A549 (cell line): Measurements from ENCODE around the gene USP34. TPM values are rescaled to one million over a fixed set of nuclear protein-coding genes. Genes with fewer than 3 reads are reported as not detected.

Experiments used
- ATAC-seq, 2 experiments: fragments of 200-7000 bp in 1 of 2; fragments of >200 bp in 1 of 2; cut with Nextera tagmentation in 1 of 2; cut with Tn5 transposase in 1 of 2; 3 replicates each; pipeline versions ENCODE4 v1.8.0 to v1.9.1; 2018 to 2020; ENCODE audit warnings: mild to moderate bottlenecking in 1 of 2, moderate library complexity in 1 of 2
- CTCF ChIA-PET: fragments of 300-600 bp; sonication (Branson Sonifier 250); formaldehyde crosslinking; extraction: SDS; loops from one replicate; lab custom pipeline; 2021; ENCODE audit warnings: antibody characterized with exemption, inconsistent platforms; lab: Yijun Ruan, JAX
- POLR2A ChIA-PET: fragments of 350-600 bp; formaldehyde crosslinking; extraction: SDS; loops from one replicate; lab custom pipeline; 2021; ENCODE audit warnings: antibody characterized with exemption, inconsistent platforms; lab: Yijun Ruan, JAX
- DNase-seq, 2 experiments: peaks; one replicate each; pipeline versions ENCODE4 v3.0.0 to v3.0.0-alpha.2; 2011 to 2016; ENCODE audit warnings: low read depth in 1 of 2, low spot score in 1 of 2
- FAIRE-seq: peaks from 2 replicates; lab custom pipeline; 2011; peaks lifted over from hg19 to GRCh38; lab: Jason Lieb, UNC
- H3K27ac ChIP-seq, 2 experiments: fragments of >200 bp; sonication (Bioruptor Twin); formaldehyde crosslinking; 3 replicates each; pipeline ENCODE4 v1.5.1; 2016 to 2017
- H3K4me1 ChIP-seq: fragments of >200 bp; sonication (Bioruptor Twin); formaldehyde crosslinking; 3 replicates; pipeline ENCODE4 v1.6.1; 2016
- H3K4me2 ChIP-seq: fragments of >200 bp; sonication (Bioruptor Twin); formaldehyde crosslinking; 3 replicates; pipeline ENCODE4 v1.6.1; 2016
- H3K4me3 ChIP-seq: fragments of >200 bp; sonication (Bioruptor Twin); formaldehyde crosslinking; 3 replicates; pipeline ENCODE4 v1.5.1; 2016
- H3K9me3 ChIP-seq: fragments of >200 bp; sonication (Bioruptor Twin); formaldehyde crosslinking; 3 replicates; pipeline ENCODE4 v1.6.1; 2016
- CBX2 ChIP-seq: fragments of 200-600 bp; sonication (generic); IDR thresholded peaks from 2 replicates; pipeline ENCODE4 v1.6.1; 2016; ENCODE audit warnings: low read depth, mild to moderate bottlenecking, borderline replicate concordance
- CBX8 ChIP-seq: fragments of 200-600 bp; sonication (generic); IDR thresholded peaks from 2 replicates; pipeline ENCODE4 v1.6.1; 2016
- CEBPB ChIP-seq, 2 experiments: fragments of >200 bp in 1 of 2; sonication (Bioruptor Twin) in 1 of 2; formaldehyde crosslinking in 1 of 2; IDR thresholded peaks; 2 replicates each; pipeline ENCODE4 v1.6.1; 2012 to 2016
- CHD2 ChIP-seq: fragments of 150-350 bp; IDR thresholded peaks from 2 replicates; pipeline ENCODE4 v1.6.1; 2014; ENCODE audit warnings: low read length; ENCODE audit not compliant: partially characterized antibody
- EP300 ChIP-seq, 2 experiments: fragments of >200 bp; sonication (Bioruptor Twin); formaldehyde crosslinking; IDR thresholded peaks; 2 replicates in 1 of 2; 3 replicates in 1 of 2; pipeline ENCODE4 v1.6.1; 2016 to 2017
- ESRRA ChIP-seq: fragments of 150-350 bp; IDR thresholded peaks from 2 replicates; pipeline ENCODE4 v1.6.1; 2014; ENCODE audit warnings: mild to moderate bottlenecking, low read length, borderline replicate concordance
- FOSL2 ChIP-seq, 2 experiments: fragments of 450-650 bp in 1 of 2; fragments of >200 bp in 1 of 2; sonication (Bioruptor Twin) in 1 of 2; formaldehyde crosslinking; IDR thresholded peaks; 2 replicates each; pipeline versions ENCODE4 v1.5.0 to v1.6.1; 2016 to 2020; ENCODE audit warnings: mild to moderate bottlenecking in 1 of 2, moderate library complexity in 1 of 2
- FOXS1 ChIP-seq: fragments of 250-450 bp; sonication (Bioruptor Pico); IDR thresholded peaks from 2 replicates; pipeline ENCODE4 v1.5.0; 2020; ENCODE audit warnings: mild to moderate bottlenecking, moderate library complexity
- GATA3 ChIP-seq: IDR thresholded peaks from 2 replicates; pipeline ENCODE4 v1.6.1; 2012; ENCODE audit warnings: borderline replicate concordance
- HOXA7 ChIP-seq: fragments of 250-450 bp; sonication (Bioruptor Pico); IDR thresholded peaks from 2 replicates; pipeline ENCODE4 v1.5.0; 2020; ENCODE audit warnings: mild to moderate bottlenecking, moderate library complexity
- HOXB13 ChIP-seq: fragments of 250-450 bp; sonication (Bioruptor Pico); IDR thresholded peaks from 2 replicates; pipeline ENCODE4 v1.5.0; 2020; ENCODE audit warnings: low read depth, mild to moderate bottlenecking, moderate library complexity
- HOXB5 ChIP-seq: fragments of 250-450 bp; sonication (Bioruptor Pico); IDR thresholded peaks from 2 replicates; pipeline ENCODE4 v1.5.0; 2020; ENCODE audit warnings: mild to moderate bottlenecking, moderate library complexity
- KDM5A ChIP-seq: fragments of 200-600 bp; sonication (generic); IDR thresholded peaks from 2 replicates; pipeline ENCODE4 v1.6.1; 2016; ENCODE audit warnings: antibody characterized with exemption, mild to moderate bottlenecking
- MAZ ChIP-seq: fragments of 150-350 bp; IDR thresholded peaks from 2 replicates; pipeline ENCODE4 v1.6.1; 2014; ENCODE audit warnings: antibody characterized with exemption, low read depth, low read length, borderline replicate concordance
- MYC ChIP-seq: IDR thresholded peaks from 2 replicates; pipeline ENCODE4 v1.6.1; 2012; ENCODE audit warnings: mild to moderate bottlenecking, inconsistent platforms, low read length, improper control_type of control experiment, borderline replicate concordance
- NPAS2 ChIP-seq: fragments of 250-450 bp; sonication (Bioruptor Pico); IDR thresholded peaks from 2 replicates; pipeline ENCODE4 v1.8.0; 2022; ENCODE audit warnings: mild to moderate bottlenecking, moderate library complexity, borderline replicate concordance
- PHF8 ChIP-seq: fragments of 200-600 bp; sonication (generic); IDR thresholded peaks from 2 replicates; pipeline ENCODE4 v1.6.1; 2016; ENCODE audit warnings: low read depth, mild to moderate bottlenecking, antibody characterized with exemption, moderate library complexity, borderline replicate concordance
- RCOR1 ChIP-seq: fragments of 150-350 bp; IDR thresholded peaks from 2 replicates; pipeline ENCODE4 v1.6.1; 2014; ENCODE audit warnings: antibody characterized with exemption, low read length, low read depth
- SMC3 ChIP-seq: fragments of >200 bp; sonication (Bioruptor Twin); formaldehyde crosslinking; IDR thresholded peaks from 3 replicates; pipeline ENCODE4 v1.6.1; 2018; ENCODE audit warnings: inconsistent platforms
- TP53 ChIP-seq: fragments of 250-450 bp; sonication (Bioruptor Pico); IDR thresholded peaks from 2 replicates; pipeline ENCODE4 v1.5.0; 2021; ENCODE audit warnings: mild to moderate bottlenecking, moderate library complexity
- ZC3H11A ChIP-seq: fragments of 450-650 bp; IDR thresholded peaks from 2 replicates; pipeline ENCODE4 v1.6.1; 2014; ENCODE audit warnings: antibody characterized with exemption, mild to moderate bottlenecking
- ZSCAN20 ChIP-seq: fragments of 250-450 bp; sonication (Bioruptor Pico); IDR thresholded peaks from 2 replicates; pipeline ENCODE4 v1.8.0; 2022; ENCODE audit warnings: mild to moderate bottlenecking, moderate library complexity
- WGBS: methylation state at CpG from one replicate; pipeline ENCODE4 v1.1.6; 2017; ENCODE audit errors: missing lambda C conversion rate; 5-methylcytosine and 5-hydroxymethylcytosine counted together
- polyA plus RNA-seq, 4 experiments: library from polyadenylated mRNA; depleted of rRNA in 3 of 4; stranded (reverse); fragments of >200 nt; fragmentation: RNase III in 1 of 4; extraction: RNeasy Plus Mini Kit Qiagen cat#74134 plus additional on column Dnase treatment in 1 of 4; gene quantifications; 2 replicates in 3 of 4; 3 replicates in 1 of 4; pipeline ENCODE4 v1.2.3, GENCODE V29; 2011 to 2017
- TF ChIP-seq, protein P1 (sequence below): fragments of 250-450 bp; sonication (Bioruptor Pico); IDR thresholded peaks from 2 replicates; pipeline ENCODE4 v1.5.0; 2020; ENCODE audit warnings: low read depth, mild to moderate bottlenecking, moderate library complexity
- TF ChIP-seq, protein P2 (sequence below): IDR thresholded peaks from 2 replicates; pipeline ENCODE4 v1.6.1; 2012; ENCODE audit warnings: low read depth, borderline replicate concordance
- TF ChIP-seq, protein P3 (sequence below): fragments of 450-650 bp; IDR thresholded peaks from 2 replicates; pipeline ENCODE4 v1.6.1; 2014; ENCODE audit warnings: antibody characterized with exemption
- TF ChIP-seq, protein P4 (sequence below): fragments of >200 bp; sonication (Bioruptor Twin); formaldehyde crosslinking; IDR thresholded peaks from 3 replicates; pipeline ENCODE4 v1.6.1; 2016
- TF ChIP-seq, protein P5 (sequence below): fragments of 150-350 bp; IDR thresholded peaks from 2 replicates; pipeline ENCODE4 v1.6.1; 2014; ENCODE audit warnings: low read depth, mild to moderate bottlenecking, low read length

USP34 gene
- polyA plus RNA-seq, 2 of the 4 experiments (the other 2 are of a cell fraction), result 47.7 to 132 TPM

DNA sequence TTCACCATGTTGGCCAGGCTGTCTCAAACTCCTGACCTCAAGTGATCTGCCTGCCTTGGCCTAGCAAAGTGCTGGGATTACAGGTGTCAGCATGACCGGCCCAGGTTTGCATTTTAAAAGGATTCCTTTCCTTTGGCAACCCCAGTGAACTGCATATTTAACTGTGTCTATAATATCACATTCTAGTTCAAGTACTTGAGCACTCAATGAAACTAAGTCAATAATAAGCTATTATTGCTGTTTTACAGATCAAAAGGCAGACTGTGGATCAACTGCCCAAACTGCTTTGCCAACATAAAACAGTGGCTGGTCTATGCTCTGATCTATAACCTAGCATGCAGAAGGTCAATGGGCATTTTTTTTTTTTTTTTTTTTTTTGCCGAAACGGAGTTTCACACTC, 144.5 kb downstream of the USP34 start:
- 90% methylated on average over 3 of the region's 3 CpGs for WGBS
- POLR2A ChIA-PET, result interaction anchor here (0.7 kb wide), 1 partner anchor 16 kb away, joined by 3 read pairs; no protein-coding TSS in a partner anchor
- DNase-seq, result no peak
- no peak overlapping the region for H3K27ac ChIP-seq
- CTCF ChIA-PET, result interaction anchor here (1.1 kb wide), 1 partner anchor 10 kb away, joined by 5 read pairs; no protein-coding TSS in a partner anchor
- no peak; a peak in 1 of 6 replicates for ATAC-seq
- no peak overlapping the region for H3K4me3 ChIP-seq
- FAIRE-seq, result no peak
- H3K4me2 ChIP-seq, result no peak overlapping the region
- peaks cover 4% of the 10 kb centered on the region; the same call in 2 of the 3 replicates for H3K4me1 ChIP-seq
- no peaks in the 10 kb centered on the region for H3K9me3 ChIP-seq
- TF ChIP-seq NPAS2, result no peak
- TF ChIP-seq, protein P1, sequence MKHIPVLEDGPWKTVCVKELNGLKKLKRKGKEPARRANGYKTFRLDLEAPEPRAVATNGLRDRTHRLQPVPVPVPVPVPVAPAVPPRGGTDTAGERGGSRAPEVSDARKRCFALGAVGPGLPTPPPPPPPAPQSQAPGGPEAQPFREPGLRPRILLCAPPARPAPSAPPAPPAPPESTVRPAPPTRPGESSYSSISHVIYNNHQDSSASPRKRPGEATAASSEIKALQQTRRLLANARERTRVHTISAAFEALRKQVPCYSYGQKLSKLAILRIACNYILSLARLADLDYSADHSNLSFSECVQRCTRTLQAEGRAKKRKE (CRISPR knock-in tag), result no peak
- TF ChIP-seq SMC3, result no peak
- TF ChIP-seq FOSL2 (IDR thresholded peaks at IDR 0.05), result no peak
- TF ChIP-seq FOSL2 (CRISPR knock-in tag; IDR thresholded peaks at IDR 0.05), result no peak
- TF ChIP-seq KDM5A, result no peak
- TF ChIP-seq MYC, result no peak
- no peak for TF ChIP-seq ESRRA
- no peak for TF ChIP-seq FOXS1 (CRISPR knock-in tag)
- TF ChIP-seq RCOR1, result no peak
- TF ChIP-seq PHF8, result no peak
- TF ChIP-seq, protein P2, sequence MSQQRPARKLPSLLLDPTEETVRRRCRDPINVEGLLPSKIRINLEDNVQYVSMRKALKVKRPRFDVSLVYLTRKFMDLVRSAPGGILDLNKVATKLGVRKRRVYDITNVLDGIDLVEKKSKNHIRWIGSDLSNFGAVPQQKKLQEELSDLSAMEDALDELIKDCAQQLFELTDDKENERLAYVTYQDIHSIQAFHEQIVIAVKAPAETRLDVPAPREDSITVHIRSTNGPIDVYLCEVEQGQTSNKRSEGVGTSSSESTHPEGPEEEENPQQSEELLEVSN, result no peak
- no peak for TF ChIP-seq CBX2
- no peak for TF ChIP-seq TP53 (CRISPR knock-in tag)
- no peak for TF ChIP-seq EP300 (IDR thresholded peaks at IDR 0.05)
- no peak for TF ChIP-seq CEBPB (IDR thresholded peaks at IDR 0.05)
- TF ChIP-seq, protein P3, sequence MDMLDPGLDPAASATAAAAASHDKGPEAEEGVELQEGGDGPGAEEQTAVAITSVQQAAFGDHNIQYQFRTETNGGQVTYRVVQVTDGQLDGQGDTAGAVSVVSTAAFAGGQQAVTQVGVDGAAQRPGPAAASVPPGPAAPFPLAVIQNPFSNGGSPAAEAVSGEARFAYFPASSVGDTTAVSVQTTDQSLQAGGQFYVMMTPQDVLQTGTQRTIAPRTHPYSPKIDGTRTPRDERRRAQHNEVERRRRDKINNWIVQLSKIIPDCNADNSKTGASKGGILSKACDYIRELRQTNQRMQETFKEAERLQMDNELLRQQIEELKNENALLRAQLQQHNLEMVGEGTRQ, result no peak
- no peak for TF ChIP-seq HOXA7 (CRISPR knock-in tag)
- TF ChIP-seq CBX8, result no peak
- TF ChIP-seq, protein P4, sequence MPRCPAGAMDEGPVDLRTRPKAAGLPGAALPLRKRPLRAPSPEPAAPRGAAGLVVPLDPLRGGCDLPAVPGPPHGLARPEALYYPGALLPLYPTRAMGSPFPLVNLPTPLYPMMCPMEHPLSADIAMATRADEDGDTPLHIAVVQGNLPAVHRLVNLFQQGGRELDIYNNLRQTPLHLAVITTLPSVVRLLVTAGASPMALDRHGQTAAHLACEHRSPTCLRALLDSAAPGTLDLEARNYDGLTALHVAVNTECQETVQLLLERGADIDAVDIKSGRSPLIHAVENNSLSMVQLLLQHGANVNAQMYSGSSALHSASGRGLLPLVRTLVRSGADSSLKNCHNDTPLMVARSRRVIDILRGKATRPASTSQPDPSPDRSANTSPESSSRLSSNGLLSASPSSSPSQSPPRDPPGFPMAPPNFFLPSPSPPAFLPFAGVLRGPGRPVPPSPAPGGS, result no peak
- TF ChIP-seq HOXB5 (CRISPR knock-in tag), result no peak
- TF ChIP-seq, all 56 proteins: peak for 0

DNA sequence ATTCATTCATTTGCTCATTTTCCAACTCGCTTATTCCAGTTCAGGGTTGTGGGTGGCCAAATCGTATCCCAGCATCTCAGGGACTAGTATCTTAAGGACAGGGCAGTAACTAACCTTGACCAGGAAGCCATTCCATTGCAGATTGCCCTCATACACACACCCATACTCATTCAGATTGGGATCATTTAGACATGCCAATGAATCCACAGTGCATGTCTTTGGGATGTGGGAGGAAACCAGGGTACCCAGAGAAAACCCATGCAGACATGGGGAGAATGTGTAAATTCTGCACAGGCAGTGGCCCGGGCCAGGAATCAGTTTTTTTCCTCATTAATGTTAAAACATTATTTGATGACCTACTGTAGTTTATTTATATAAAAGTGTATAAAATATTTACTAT, 150.7 kb downstream of the USP34 start:
- TF ChIP-seq HOXB13 (CRISPR knock-in tag) (no peak), KDM5A (no peak), FOSL2 (IDR thresholded peaks at IDR 0.05) (no peak), FOSL2 (CRISPR knock-in tag; IDR thresholded peaks at IDR 0.05) (no peak), ZSCAN20 (CRISPR knock-in tag) (no peak), MYC (no peak), MAZ (no peak), FOXS1 (CRISPR knock-in tag) (no peak), CHD2 (no peak), ZC3H11A (no peak), GATA3 (no peak)
- TF ChIP-seq, protein P5, sequence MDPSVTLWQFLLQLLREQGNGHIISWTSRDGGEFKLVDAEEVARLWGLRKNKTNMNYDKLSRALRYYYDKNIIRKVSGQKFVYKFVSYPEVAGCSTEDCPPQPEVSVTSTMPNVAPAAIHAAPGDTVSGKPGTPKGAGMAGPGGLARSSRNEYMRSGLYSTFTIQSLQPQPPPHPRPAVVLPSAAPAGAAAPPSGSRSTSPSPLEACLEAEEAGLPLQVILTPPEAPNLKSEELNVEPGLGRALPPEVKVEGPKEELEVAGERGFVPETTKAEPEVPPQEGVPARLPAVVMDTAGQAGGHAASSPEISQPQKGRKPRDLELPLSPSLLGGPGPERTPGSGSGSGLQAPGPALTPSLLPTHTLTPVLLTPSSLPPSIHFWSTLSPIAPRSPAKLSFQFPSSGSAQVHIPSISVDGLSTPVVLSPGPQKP, result no peak
- TF ChIP-seq, all 56 proteins: peak for 0
- WGBS, result 98% methylated on average over 3 of the region's 3 CpGs
- FAIRE-seq (no peak), ATAC-seq (peak in 1 of 2 experiments; percentile 32; a peak in 1 of 6 replicates), DNase-seq (no peak)
- no peak overlapping the region for H3K4me2 ChIP-seq
- H3K4me1 ChIP-seq, result no peaks in the 10 kb centered on the region
- POLR2A ChIA-PET, result no interaction called here
- CTCF ChIA-PET, result interaction anchor here (1.2 kb wide), 1 partner anchor 24 kb away, joined by 3 read pairs; no protein-coding TSS in a partner anchor
- no peak overlapping the region for H3K4me3 ChIP-seq
- H3K9me3 ChIP-seq, result no peaks in the 10 kb centered on the region
- H3K27ac ChIP-seq, result no peak overlapping the region
